ENCODE results near the gene RBBP5.

Gene RBBP5

DNA sequence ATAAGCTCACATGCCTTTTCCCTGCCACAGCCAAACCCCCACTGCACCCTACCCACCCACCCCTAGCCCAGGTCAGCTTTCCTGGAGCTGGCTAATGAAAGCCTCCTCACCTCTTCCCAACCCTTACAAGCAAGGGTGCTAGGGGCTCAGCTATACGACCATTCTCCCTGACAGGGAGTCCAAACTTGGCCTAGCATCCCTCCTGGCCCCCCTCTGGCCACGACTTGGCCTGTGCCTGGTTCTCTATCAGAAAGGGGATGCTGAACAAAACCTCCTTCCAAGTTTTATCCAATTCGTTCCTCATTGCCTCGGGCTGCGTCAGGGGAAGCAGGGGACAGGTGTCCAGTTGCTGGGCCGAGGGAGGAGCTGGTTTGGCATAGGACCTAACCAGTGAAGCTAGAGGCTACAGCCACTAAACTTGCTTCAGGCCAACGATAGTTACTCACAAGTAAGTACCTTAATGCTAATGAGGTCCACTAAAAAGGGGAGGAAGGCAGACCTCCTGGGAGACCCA, 46.1 kb downstream of the RBBP5 start:
- in situ Hi-C loops (cut with HindIII; ENCODE audit: low sequenced_read_pairs) = no loop called here

DNA sequence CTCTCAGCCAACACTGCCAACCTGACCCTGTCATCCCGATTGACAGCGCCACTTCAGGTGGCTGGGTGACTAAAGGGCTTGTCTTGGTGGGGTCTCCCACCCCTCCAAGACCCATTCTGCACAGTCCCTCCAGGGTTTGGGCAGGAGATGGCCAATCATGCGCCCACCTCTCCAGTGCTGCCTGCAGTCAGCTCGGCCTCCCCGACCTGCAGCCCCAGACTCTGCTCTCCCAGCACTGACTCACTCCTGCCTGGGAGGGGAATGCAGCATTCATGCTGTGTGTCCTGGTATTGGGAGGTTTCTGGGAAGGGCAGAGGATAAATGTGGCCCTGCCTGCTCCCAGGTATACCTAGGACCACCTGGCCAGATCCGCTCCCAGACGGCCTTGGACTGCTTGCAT, 47.3 kb downstream of the RBBP5 start:
- in situ Hi-C loops (cut with HindIII; ENCODE audit: low sequenced_read_pairs) = no loop called here

DNA sequence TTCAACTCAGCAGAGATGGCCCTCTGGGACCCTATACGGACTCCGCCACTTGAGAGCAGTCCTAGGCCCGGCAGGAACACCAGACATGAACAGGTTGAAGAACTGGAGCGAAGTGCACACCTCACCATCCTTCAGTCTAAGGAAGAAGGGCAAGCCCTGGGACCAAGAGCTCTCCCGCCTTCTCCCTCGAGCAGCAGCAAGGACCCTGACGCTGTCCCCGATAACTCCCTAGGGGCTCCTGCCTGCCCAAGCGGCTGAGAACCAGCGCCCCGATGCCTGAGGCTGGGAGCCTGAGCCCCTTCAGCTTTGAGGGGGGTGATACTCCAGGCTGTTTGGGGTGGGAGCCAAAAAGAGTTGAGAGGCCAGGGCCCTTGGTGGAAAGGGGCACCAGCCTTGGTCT, 47.7 kb downstream of the RBBP5 start:
- in situ Hi-C loops (cut with HindIII; ENCODE audit: low sequenced_read_pairs) = no loop called here

DNA sequence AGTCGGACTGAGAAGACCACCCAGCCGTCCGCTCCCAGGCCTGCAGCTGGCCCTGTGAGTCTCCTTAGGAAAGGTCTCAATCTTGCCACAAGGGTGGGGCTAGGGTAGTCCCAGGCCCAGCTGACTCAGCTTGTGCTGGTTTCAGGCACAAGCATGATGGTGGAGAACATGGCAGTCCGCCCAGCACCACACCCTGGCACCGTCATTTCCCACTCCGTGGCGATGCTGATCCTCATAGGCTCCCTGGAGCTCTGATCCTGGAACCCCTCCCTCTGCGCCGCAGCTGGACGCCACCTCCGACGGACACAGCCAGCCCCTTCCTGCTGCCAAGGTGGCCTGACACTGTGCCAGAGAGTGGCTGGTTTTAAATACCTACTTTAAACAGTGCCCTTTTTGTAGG, 48.3 kb downstream of the RBBP5 start:
- in situ Hi-C loops (cut with HindIII; ENCODE audit: low sequenced_read_pairs) = no loop called here

DNA sequence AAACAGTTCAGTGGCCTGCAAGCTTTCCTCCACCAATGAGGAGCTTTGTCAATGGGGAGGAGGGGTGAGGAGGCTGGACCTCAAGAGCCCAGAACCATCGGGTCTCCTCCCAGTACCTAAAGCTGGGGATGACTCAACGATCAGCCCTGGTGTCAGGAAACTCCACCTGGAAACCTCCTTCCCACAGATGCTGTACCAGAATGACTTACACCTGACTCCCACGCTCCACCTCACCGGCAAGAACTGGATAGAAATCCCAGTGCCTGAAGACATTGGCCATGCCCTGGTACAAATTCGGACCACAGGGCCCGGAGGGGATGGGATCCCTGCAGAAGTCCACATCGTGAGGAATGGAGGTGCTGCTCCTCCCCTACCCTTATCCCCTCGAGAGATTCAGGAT, 48.9 kb downstream of the RBBP5 start:
- in situ Hi-C loops (cut with HindIII; ENCODE audit: low sequenced_read_pairs) = no loop called here

DNA sequence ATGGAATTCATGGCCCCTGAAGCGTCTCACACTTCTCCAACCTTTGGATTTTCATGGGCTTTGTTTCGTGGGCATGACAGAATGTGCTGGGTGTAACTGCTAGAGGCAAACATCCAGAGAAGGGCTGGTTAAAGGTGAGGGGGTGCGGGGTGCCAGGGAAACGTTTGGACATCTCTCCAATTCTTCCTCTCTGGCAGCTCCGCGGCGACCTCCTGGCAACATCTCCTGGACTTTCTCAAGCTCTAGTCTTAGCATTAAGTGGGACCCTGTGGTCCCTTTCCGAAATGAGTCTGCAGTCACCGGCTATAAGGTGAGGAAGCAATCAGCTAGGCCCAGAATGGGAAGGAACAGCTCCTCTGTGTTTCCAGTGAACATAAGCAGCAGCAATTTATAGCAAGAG, 49.5 kb downstream of the RBBP5 start:
- in situ Hi-C loops (cut with HindIII; ENCODE audit: low sequenced_read_pairs) = no loop called here

DNA sequence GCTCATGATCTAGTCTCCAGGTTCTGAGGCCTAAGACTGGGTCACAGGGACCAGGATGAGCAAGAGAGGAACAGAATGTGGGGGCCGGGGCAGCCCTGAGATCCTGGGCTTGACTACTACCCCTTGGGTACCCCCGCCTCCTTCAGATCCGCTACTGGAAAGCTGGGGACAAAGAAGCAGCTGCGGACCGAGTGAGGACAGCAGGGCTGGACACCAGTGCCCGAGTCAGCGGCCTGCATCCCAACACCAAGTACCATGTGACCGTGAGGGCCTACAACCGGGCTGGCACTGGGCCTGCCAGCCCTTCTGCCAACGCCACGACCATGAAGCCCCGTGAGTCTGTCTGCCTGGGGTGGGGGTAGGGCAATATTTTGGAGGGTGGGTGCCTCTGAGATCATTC, 50.0 kb downstream of the RBBP5 start:
- in situ Hi-C loops (cut with HindIII; ENCODE audit: low sequenced_read_pairs) = no loop called here

DNA sequence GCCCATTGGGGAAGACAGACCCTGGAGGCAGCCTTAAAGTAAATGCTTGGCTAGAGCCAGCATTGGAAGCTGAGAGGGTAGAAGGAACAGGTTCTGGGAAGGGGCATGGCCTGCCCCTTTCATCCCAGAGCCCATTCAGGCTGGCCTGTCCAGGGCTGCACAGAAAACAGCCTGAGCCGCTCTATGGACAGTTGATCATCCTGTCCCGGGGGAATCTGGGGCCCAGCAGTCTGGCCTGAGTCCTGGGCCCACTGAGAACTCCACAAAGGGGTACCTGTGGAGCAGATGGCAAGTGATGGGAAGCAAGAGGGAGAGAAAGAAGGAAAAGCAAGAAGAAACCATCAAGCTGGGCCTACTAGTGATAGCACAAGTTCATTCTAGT, 50.8 kb downstream of the RBBP5 start:
- in situ Hi-C loops (cut with HindIII; ENCODE audit: low sequenced_read_pairs) = no loop called here

DNA sequence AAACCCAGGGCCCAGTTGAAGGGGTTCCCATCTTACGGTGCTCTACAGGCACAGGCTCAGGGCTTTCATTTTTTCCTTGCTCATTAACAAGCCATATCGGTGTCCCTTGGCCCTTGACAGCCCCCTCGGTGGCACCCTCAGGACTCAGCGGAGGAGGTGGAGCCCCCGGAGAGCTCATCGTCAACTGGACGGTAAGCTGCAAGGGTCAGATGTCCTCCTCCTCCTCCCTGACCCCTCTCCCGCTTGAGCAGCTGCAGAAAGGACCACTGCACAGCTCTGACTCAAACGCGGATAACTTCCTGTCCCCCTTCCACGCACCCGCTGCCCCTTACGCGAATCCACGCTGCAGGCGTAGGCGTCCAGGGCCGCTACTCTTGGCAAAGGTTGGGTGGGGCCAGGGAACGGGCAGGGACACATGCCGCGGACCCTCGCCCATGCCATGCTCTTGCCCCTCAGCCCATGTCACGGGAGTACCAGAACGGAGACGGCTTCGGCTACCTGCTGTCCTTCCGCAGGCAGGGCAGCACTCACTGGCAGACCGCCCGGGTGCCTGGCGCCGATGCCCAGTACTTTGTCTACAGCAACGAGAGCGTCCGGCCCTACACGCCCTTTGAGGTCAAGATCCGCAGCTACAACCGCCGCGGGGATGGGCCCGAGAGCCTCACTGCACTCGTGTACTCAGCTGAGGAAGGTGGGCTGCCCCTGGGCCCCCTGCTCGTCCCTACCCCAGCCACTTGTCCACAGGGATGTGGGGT, 52.2 kb downstream of the RBBP5 start:
- in situ Hi-C loops (cut with HindIII; ENCODE audit: low sequenced_read_pairs) = no loop called here

DNA sequence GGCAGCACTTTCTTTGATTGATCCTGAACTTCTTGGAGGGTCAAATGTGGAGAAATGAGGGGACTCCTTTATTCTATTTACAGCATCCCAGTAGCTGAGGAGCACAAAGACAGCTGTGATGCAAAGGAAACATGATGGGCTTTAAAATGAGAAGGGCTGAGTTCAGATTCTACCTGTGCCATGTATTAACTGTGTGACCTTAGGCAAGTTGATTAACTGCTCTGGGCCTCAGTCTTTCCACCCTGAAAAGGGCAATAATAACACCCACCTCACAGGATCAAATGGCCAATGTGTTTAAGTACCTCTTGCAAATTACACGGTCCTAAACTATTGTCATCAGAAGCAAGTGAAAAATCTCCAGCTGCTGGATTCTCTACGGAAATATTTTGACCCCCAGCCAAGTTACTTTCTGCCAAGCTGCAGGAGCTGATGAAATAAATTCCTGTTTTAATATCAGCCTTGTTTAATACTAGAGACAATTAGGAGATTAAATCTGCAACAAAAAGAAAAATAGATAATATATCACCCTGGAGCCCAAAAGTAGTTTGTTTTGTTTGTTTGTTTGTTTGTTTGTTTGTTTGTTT, 53.2 kb downstream of the RBBP5 start:
- in situ Hi-C loops (cut with HindIII; ENCODE audit: low sequenced_read_pairs) = no loop called here

DNA sequence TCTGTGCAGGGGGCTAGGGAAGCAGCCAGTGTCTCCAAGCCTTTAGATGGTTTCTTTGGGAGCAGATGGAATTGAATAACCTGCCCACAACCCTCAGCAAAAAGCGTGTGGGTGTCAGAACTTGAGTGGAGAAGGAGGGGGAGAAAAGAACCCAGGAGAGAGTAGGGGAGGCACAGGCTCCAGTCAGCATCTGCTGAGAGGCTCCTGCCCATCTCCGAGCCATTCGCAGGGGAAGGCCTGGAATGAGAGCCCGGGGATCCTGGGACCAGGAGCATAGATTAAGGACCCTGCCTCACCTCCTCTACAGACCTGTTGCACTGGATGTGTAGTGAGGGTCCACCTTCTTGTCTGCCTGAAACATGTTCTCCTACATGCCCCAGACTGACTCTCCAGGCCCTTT, 53.8 kb downstream of the RBBP5 start:
- in situ Hi-C loops (cut with HindIII; ENCODE audit: low sequenced_read_pairs) = no loop called here

DNA sequence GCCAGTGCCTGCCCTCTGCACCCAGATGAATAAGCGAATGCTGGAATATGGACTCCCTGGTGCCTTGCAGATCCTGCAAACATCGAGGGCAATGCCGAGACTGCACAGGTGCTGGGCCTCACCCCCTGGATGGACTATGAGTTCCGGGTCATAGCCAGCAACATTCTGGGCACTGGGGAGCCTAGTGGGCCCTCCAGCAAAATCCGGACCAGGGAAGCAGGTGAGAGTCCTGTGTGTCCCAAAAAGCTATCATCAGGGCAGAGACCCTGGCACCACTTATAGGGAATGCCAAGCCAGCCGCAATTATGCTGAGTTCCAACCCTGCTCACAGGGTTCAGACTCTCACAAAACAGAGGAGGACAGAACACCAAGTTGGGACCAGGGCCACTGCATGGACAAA, 54.7 kb downstream of the RBBP5 start:
- in situ Hi-C loops (cut with HindIII; ENCODE audit: low sequenced_read_pairs) = no loop called here

DNA sequence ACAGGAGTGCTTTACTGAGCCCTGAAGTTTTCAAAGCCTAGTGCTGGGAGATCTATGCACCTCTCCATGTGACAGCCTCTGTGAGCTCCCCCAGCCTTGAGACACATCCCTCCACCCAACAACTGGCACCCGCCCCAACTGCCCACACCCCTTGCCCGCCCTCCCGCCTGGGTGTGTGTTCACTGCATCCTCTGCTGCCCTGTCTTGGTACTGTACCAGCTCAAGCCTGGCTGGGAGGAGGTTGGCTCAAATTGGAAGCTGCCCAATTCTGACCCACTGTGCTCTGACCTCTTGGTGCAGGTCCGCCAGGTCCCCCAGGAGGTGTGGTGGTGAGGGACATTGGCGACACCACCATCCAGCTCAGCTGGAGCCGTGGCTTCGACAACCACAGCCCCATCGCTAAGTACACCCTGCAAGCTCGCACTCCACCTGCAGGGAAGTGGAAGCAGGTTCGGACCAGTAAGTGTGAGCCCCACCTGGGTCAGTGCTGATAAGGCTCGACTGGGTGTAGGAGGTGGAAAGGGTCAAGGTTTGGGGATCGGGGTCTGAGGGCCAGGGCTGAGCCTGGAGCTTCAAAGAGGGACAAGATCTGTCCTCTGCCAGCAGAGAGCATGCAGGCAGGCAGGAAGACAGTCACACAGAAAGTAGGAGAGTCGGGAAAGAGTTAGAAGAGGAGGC, 55.5 kb downstream of the RBBP5 start:
- in situ Hi-C loops (cut with HindIII; ENCODE audit: low sequenced_read_pairs) = no loop called here

DNA sequence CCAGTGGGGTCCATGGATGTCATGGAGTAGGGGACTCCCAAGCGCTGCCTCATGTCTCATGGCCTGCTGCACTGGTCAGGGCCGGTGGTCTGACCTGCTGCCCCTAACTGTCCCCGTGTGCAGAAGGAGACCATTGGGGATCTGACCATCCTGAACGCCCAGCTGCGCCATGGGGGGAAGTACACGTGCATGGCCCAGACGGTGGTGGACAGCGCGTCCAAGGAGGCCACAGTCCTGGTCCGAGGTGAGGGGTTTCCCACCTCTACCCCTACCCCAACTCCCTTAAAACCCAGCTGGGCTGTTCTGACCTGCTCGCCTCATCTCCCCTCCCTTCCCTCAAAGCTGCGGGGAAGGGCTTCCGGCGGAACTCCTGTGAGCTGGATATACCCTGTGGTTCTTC, 56.1 kb downstream of the RBBP5 start:
- in situ Hi-C loops (cut with HindIII; ENCODE audit: low sequenced_read_pairs) = no loop called here

DNA sequence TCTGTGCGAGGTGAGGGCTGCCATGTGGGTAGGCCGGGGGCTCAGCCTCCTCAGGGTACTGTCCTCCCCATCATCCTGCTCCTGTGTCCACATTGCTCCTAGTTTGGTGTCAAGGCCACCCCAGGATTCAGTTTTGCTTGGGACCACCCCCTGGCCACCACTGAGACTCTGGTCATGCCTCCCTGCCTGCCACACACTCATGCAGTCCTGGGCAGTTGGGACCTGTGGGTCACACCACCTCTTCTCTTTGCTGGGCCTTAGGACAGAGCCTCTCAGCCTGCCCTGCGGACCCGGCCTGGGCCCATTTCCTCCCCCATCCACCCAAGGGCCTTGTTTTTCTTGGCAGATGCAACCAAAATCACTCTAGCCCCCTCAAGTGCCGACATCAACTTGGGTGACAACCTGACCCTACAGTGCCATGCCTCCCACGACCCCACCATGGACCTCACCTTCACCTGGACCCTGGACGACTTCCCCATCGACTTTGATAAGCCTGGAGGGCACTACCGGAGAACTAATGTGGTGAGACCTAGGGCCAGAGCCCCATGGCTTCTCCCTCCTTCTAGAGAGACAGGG, 56.9 kb downstream of the RBBP5 start:
- in situ Hi-C loops (cut with HindIII; ENCODE audit: low sequenced_read_pairs) = no loop called here

DNA sequence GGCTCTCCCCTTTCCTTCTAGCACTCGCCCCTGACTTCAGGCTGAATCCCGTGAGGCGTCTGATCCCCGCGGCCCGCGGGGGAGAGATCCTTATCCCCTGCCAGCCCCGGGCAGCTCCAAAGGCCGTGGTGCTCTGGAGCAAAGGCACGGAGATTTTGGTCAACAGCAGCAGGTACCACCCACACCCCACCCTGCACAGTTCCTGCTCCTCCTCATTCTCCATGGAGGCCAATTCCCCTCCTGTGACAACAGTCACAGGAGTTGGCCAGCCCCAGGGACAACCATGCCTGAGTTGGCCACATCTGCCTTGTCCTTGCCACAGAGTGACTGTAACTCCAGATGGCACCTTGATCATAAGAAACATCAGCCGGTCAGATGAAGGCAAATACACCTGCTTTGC, 57.5 kb downstream of the RBBP5 start:
- in situ Hi-C loops (cut with HindIII; ENCODE audit: low sequenced_read_pairs) = no loop called here

DNA sequence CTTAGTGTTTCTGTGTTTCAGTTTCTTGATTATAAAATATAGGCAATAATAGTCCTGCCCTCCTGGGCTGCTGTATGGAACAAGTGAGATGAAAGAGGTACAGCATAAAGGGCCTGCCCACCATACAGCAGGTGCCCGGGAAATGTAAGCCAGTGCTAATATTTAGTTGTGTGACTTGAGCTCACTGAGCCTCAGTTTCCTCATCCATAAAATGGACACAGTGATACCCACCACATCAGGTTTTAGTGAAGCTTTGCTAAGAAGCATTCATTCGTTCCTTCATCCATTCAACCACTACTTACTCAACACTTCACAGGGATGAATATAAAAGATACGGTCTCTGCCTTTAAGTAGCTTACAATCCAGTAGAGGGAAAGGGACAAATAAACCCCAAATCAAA, 58.9 kb downstream of the RBBP5 start:
- in situ Hi-C loops (cut with HindIII; ENCODE audit: low sequenced_read_pairs) = no loop called here

DNA sequence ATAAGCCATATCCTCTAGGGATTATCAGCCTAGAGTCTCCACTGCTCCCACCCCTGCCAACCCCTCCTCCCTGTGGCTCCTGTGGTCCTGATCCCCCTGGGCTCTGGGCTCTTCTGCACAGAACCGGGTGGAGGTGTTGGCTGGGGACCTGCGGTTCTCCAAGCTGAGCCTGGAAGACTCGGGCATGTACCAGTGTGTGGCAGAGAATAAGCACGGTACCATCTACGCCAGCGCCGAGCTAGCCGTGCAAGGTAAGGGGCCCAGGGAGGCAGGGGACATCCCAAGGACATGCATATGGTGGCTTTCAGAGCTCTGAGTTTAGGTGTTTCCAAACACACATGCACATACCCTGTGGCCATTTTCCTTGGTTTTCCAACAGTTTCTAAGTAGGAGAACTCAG, 59.5 kb downstream of the RBBP5 start:
- in situ Hi-C loops (cut with HindIII; ENCODE audit: low sequenced_read_pairs) = no loop called here

DNA sequence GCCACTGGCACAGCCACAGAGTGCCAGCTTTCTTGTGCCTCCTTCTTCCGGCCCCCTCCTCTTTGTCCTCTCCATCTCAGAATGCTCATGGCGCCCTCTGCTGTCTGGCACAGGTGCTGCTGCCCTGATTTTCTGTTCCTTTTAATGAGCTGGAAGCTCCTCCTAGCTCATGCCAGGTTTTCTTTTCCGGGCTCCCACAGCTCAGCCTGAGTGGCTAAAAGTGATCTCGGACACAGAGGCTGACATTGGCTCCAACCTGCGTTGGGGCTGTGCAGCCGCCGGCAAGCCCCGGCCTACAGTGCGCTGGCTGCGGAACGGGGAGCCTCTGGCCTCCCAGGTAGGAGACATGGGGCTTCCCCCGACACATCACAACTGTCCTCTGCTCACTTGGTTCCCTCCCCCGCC, 60.1 kb downstream of the RBBP5 start:
- in situ Hi-C loops (cut with HindIII; ENCODE audit: low sequenced_read_pairs) = no loop called here

DNA sequence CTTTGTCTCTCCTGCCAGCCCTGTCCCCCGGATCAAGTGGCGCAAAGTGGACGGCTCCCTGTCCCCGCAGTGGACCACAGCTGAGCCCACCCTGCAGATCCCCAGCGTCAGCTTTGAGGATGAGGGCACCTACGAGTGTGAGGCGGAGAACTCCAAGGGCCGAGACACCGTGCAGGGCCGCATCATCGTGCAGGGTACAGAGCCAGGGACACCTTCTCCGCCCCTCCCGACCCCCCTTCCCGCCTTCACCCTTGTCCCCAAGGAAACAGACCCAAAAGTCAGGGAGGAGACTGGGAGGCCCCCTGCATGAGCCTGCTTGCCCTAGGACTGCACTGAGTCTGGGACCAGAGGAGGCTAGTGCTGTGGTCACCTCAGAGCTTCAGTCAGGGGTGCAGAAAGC, 60.6 kb downstream of the RBBP5 start:
- in situ Hi-C loops (cut with HindIII; ENCODE audit: low sequenced_read_pairs) = no loop called here

DNA sequence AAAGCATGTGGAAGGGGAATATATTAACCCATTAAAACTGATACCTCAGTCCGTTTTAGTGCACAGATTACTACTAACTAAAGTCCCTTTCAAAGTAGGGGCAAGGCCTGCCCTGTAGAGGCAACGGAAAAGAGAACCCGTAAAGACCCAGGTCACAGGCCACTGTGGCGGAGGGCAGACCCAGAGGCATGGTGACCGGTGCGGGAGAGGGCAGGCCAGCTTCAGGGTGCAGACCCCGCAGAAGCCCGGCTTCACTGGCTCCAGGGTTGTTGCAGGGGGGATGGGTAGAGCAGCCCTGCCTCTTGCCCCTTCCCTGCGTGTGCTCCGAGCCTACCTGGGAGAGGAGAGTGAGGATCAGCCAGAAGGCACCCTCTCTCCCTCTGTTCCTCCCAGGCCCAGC, 61.0 kb downstream of the RBBP5 start:
- in situ Hi-C loops (cut with HindIII; ENCODE audit: low sequenced_read_pairs) = no loop called here

DNA sequence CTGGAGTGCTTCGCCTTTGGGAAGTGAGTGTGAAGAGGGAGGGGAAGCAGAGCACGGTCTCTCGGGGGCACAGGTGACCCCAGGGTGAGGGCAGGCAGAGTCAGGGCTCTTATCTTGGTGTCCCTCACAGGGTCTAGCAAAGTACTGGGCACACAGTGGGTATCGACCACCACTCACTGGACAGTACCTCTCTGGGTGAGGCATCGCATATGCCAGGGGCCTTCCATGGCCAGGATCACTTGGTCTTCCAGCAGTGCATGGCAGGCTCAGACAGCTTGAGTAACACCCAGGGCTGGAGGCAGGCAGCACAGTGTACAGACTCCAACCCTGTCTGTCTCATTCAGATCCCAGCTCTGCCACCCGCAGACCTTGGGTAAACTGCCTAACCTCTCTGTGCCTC, 62.1 kb downstream of the RBBP5 start:
- in situ Hi-C loops (cut with HindIII; ENCODE audit: low sequenced_read_pairs) = no loop called here

Measured in DLD1 (cell line).